ENCODE data around the gene DEPP1. TPM values are rescaled to one million over a fixed set of nuclear protein-coding genes. Genes with fewer than 3 reads are reported as not detected.
A peak's percentile ranks its signal among the peaks of the same experiment; 100 is the strongest.

Gene DEPP1
- total RNA-seq, 1 experiment from 2014 or later = 16.5 TPM

- Mint-ChIP-seq H3K27ac (ENCODE audit: unreplicated experiment) (peak overlapping the region; percentile 66), H3K27me3 (ENCODE audit: unreplicated experiment) (no peaks in the 10 kb centered on the region), H3K4me1 (ENCODE audit: low read depth, unreplicated experiment) (peaks cover 43% of the 10 kb centered on the region), H3K36me3 (ENCODE audit: insufficient read depth, unreplicated experiment) (peaks cover 31% of the 10 kb centered on the region), H3K4me3 (ENCODE audit: low read depth, unreplicated experiment) (peak overlapping the region; percentile 66), H3K9me3 (ENCODE audit: low read depth, unreplicated experiment) (no peaks in the 10 kb centered on the region)
- DNase-seq = no peak
- intact Hi-C loops (cut with micrococcal nuclease; ENCODE audit: unreplicated experiment) = no loop called here
- BruUV-seq (replicated peaks) = no TSS peak
- TF ChIP-seq CTCF (IDR thresholded peaks at IDR 0.05; ENCODE audit: unreplicated experiment) = no peak
- CTCF ChIA-PET = interaction anchor here (1.2 to 1.8 kb wide), 5 partner anchors 10 to 44 kb away, joined by 5 to 30 read pairs (median 9); no protein-coding TSS in a partner anchor
Observed at GRCh38 chr10:44976352-44977198, 2.0 kb downstream of the DEPP1 start.

- DNase-seq = peak; percentile 83
- intact Hi-C loops (cut with micrococcal nuclease; ENCODE audit: unreplicated experiment) = loop anchor here (1.0 to 2.0 kb wide), 2 partner anchors 35 to 42 kb away; no protein-coding TSS in a partner anchor
- Mint-ChIP-seq H3K36me3 (ENCODE audit: insufficient read depth, unreplicated experiment) (peaks cover 22% of the 10 kb centered on the region), H3K4me1 (ENCODE audit: low read depth, unreplicated experiment) (peaks cover 34% of the 10 kb centered on the region), H3K27me3 (ENCODE audit: unreplicated experiment) (no peaks in the 10 kb centered on the region), H3K27ac (ENCODE audit: unreplicated experiment) (no peak overlapping the region), H3K9me3 (ENCODE audit: low read depth, unreplicated experiment) (no peaks in the 10 kb centered on the region), H3K4me3 (ENCODE audit: low read depth, unreplicated experiment) (peak overlapping the region; percentile 52)
- CTCF ChIA-PET = interaction anchor here (0.6 to 1.8 kb wide), 12 partner anchors 9 to 1214 kb away, joined by 3 to 30 read pairs (median 5); no protein-coding TSS in a partner anchor
- no TSS peak for BruUV-seq (replicated peaks)
- TF ChIP-seq CTCF (IDR thresholded peaks at IDR 0.05; ENCODE audit: unreplicated experiment) = no peak
Observed at GRCh38 chr10:44975431-44976331, 2.9 kb downstream of the DEPP1 start.

GRCh38 chr10:44974628-44975430 lies 3.8 kb downstream of the DEPP1 start:
- H3K27ac Mint-ChIP-seq (ENCODE audit: unreplicated experiment) = no peak overlapping the region
- peak; percentile 94 for TF ChIP-seq CTCF (IDR thresholded peaks at IDR 0.05; ENCODE audit: unreplicated experiment)
- peaks cover 28% of the 10 kb centered on the region for H3K4me1 Mint-ChIP-seq (ENCODE audit: low read depth, unreplicated experiment)
- no TSS peak for BruUV-seq (replicated peaks)
- no peaks in the 10 kb centered on the region for H3K27me3 Mint-ChIP-seq (ENCODE audit: unreplicated experiment)
- H3K9me3 Mint-ChIP-seq (ENCODE audit: low read depth, unreplicated experiment) = no peaks in the 10 kb centered on the region
- H3K4me3 Mint-ChIP-seq (ENCODE audit: low read depth, unreplicated experiment) = peak overlapping the region; percentile 52
- peak; percentile 80 for DNase-seq
- peaks cover 18% of the 10 kb centered on the region for H3K36me3 Mint-ChIP-seq (ENCODE audit: insufficient read depth, unreplicated experiment)
- intact Hi-C loops (cut with micrococcal nuclease; ENCODE audit: unreplicated experiment) = loop anchor here (1.0 to 2.0 kb wide), 2 partner anchors 34 to 42 kb away; no protein-coding TSS in a partner anchor
- CTCF ChIA-PET = interaction anchor here (0.6 to 1.8 kb wide), 6 partner anchors 18 to 147 kb away, joined by 3 to 30 read pairs (median 8); no protein-coding TSS in a partner anchor
